K562 (cell line): ENCODE measurements around the gene HDHD3. TPM values are rescaled to one million over a fixed set of nuclear protein-coding genes. Genes with fewer than 3 reads are reported as not detected.

Source experiments
- ARID3B ChIP-seq: fragments of 250-450 bp; sonication (Bioruptor Pico); IDR thresholded peaks from 2 replicates; pipeline ENCODE4 v1.4.0; 2020; ENCODE audit warnings: borderline replicate concordance
- ARNT ChIP-seq, 2 experiments: fragments of 450-650 bp; IDR thresholded peaks; 2 replicates each; pipeline ENCODE4 v1.6.1; 2016; ENCODE audit warnings: mild to moderate bottlenecking in 1 of 2
- BRF1 ChIP-seq: IDR thresholded peaks from 3 replicates; pipeline ENCODE4 v1.6.1; 2011; ENCODE audit warnings: borderline replicate concordance, mild to moderate bottlenecking; ENCODE audit not compliant: insufficient read length; ENCODE audit errors: extremely low read depth
- CHCHD3 ChIP-seq: fragments of 250-450 bp; sonication (Bioruptor Pico); IDR thresholded peaks from 2 replicates; pipeline ENCODE4 v2.1.2; 2022; ENCODE audit warnings: mild to moderate bottlenecking
- E2F4 ChIP-seq: sonication (generic); formaldehyde crosslinking; IDR thresholded peaks from 2 replicates; pipeline ENCODE4 v1.8.0; 2022; ENCODE audit warnings: mild to moderate bottlenecking, low read depth, missing genetic modification reagents
- MCM2 ChIP-seq: fragments of 450-650 bp; IDR thresholded peaks from 2 replicates; pipeline ENCODE4 v1.6.1; 2017; ENCODE audit warnings: low read depth, mild to moderate bottlenecking
- MCM5 ChIP-seq: fragments of 450-650 bp; IDR thresholded peaks from 2 replicates; pipeline ENCODE4 v1.6.1; 2016; ENCODE audit warnings: low read depth
- MTA2 ChIP-seq: fragments of 450-650 bp; IDR thresholded peaks from 2 replicates; pipeline ENCODE4 v1.6.1; 2016; ENCODE audit warnings: low read depth
- NEUROD1 ChIP-seq: fragments of 150-350 bp; IDR thresholded peaks from 2 replicates; pipeline ENCODE4 v1.6.1; 2014; ENCODE audit warnings: borderline replicate concordance, low read length, low read depth; ENCODE audit not compliant: partially characterized antibody
- TARDBP ChIP-seq: fragments of 450-650 bp; IDR thresholded peaks from 2 replicates; pipeline ENCODE4 v1.6.1; 2016
- TFAP4 ChIP-seq: sonication (generic); formaldehyde crosslinking; IDR thresholded peaks from 2 replicates; pipeline ENCODE4 v1.8.0; 2022; ENCODE audit warnings: missing genetic modification reagents, mild to moderate bottlenecking, moderate library complexity, borderline replicate concordance
- THRB ChIP-seq: fragments of 450-650 bp; formaldehyde crosslinking; conservative IDR thresholded peaks from 2 replicates; pipeline ENCODE4 v1.4.0; 2022; ENCODE audit warnings: mild to moderate bottlenecking, missing genetic modification characterization
- ZNF184 ChIP-seq: sonication (generic); formaldehyde crosslinking; IDR thresholded peaks from 2 replicates; pipeline ENCODE4 v1.5.0; 2020; ENCODE audit warnings: missing genetic modification reagents
- ZNF253 ChIP-seq: fragments of 250-450 bp; sonication (Bioruptor Pico); conservative IDR thresholded peaks from 2 replicates; pipeline ENCODE4 v1.6.1; 2021; ENCODE audit warnings: mild to moderate bottlenecking
- ZNF280B ChIP-seq: fragments of 250-450 bp; sonication (Bioruptor Pico); IDR thresholded peaks from 2 replicates; pipeline ENCODE4 v1.5.1; 2021; ENCODE audit warnings: mild to moderate bottlenecking
- ZNF3 ChIP-seq: fragments of 250-450 bp; sonication (Bioruptor Pico); IDR thresholded peaks from 2 replicates; pipeline ENCODE4 v1.5.0; 2021; ENCODE audit warnings: mild to moderate bottlenecking, moderate library complexity
- ZNF445 ChIP-seq: fragments of 250-450 bp; sonication (Bioruptor Pico); IDR thresholded peaks from 2 replicates; pipeline ENCODE4 v1.4.0; 2020; ENCODE audit warnings: low read depth, mild to moderate bottlenecking, moderate library complexity
- ZNF57 ChIP-seq: fragments of 450-650 bp; formaldehyde crosslinking; IDR thresholded peaks from 2 replicates; pipeline ENCODE4 v1.4.0; 2020; ENCODE audit warnings: mild to moderate bottlenecking, moderate library complexity
- ZNF75A ChIP-seq: fragments of 450-650 bp; formaldehyde crosslinking; IDR thresholded peaks from 2 replicates; pipeline ENCODE4 v1.4.0; 2020; ENCODE audit warnings: mild to moderate bottlenecking
- ZNF764 ChIP-seq: fragments of 250-450 bp; sonication (Bioruptor Pico); IDR thresholded peaks from 2 replicates; pipeline ENCODE4 v1.4.0; 2020; ENCODE audit warnings: low read depth, mild to moderate bottlenecking, moderate library complexity
- polyA plus RNA-seq, 8 experiments: library from polyadenylated mRNA; depleted of rRNA in 4 of 8; stranded (reverse) in 5 of 8; unstranded in 3 of 8; fragments of >200 nt; fragmentation: Nextera tagmentation in 2 of 8; fragmentation: Illumina TruSeq in 1 of 8; extraction: Ambion mirVana in 2 of 8; extraction: Trizol in 1 of 8; gene quantifications; 2 replicates each; pipeline versions ENCODE4 v1.2.1 to v1.2.3, GENCODE V29; 2011 to 2014; ENCODE audit warnings: inconsistent platforms in 1 of 8, missing spikeins in 1 of 8
- total RNA-seq, 7 experiments: library from RNA; depleted of rRNA in 6 of 7; stranded (reverse); fragments of >200 nt in 6 of 7; fragmentation: Illumina TruSeq in 2 of 7; extraction: Trizol in 2 of 7; gene quantifications; 2 replicates each; pipeline versions ENCODE4 v1.2.1 to v1.2.3, GENCODE V29; 2011 to 2021; ENCODE audit warnings: low replicate concordance in 1 of 7

Gene HDHD3
- total and polyA plus RNA-seq, 9 of the 15 experiments (the other 6 are each of a cell fraction or from before 2014, with no cell fraction given), result 1.1 to 19.1 (median 10.9) TPM

GRCh38 chr9:113368982-113369854, 7.6 kb downstream of the HDHD3 start (continued):
- TF ChIP-seq ARID3B (no peak), ZNF280B (CRISPR knock-in tag) (no peak), MCM2 (no peak), E2F4 (CRISPR knock-in tag) (no peak), ZNF184 (no peak), ARNT (IDR thresholded peaks at IDR 0.05) (peak; percentile 16 to 86; a peak in 2 of 4 replicates), THRB (CRISPR knock-in tag) (no peak), TARDBP (no peak), ZNF57 (no peak), NEUROD1 (peak; percentile 47), ZNF253 (no peak), BRF1 (no peak), ZNF75A (CRISPR knock-in tag) (no peak), TFAP4 (CRISPR knock-in tag) (0 out of 2 replicates have a peak, but pooled peaks have one; percentile 22), CHCHD3 (CRISPR knock-in tag) (no peak), ZNF445 (no peak), MTA2 (peak; percentile 94), ZNF764 (CRISPR knock-in tag) (no peak), ZNF3 (no peak), MCM5 (no peak)
